Measurements from ENCODE around the gene PIGK.

- no peak for TF ChIP-seq POLR2A (IDR thresholded peaks at IDR 0.05; ENCODE audit: low read depth, low read length)
- no peak for TF ChIP-seq TAF1 (IDR thresholded peaks at IDR 0.05; ENCODE audit: low read depth, low read length)
- no peak for TF ChIP-seq POLR2AphosphoS5 (IDR thresholded peaks at IDR 0.05; ENCODE audit: low read depth, low read length)
- no peak for TF ChIP-seq SPI1 (IDR thresholded peaks at IDR 0.05; ENCODE audit: low read depth, low read length)
Measured at GRCh38 chr1:77220687-77221463, 1.6 kb upstream of the PIGK start.

Measured in GM12891 (cell line).